H9 (cell line): ENCODE results near the gene IKZF1. TPM values are rescaled to one million over a fixed set of nuclear protein-coding genes. Genes with fewer than 3 reads are reported as not detected.

Experiments
- DNase-seq: peaks from one replicate; pipeline ENCODE4 v3.0.0-alpha.2; 2017
- H2AFZ ChIP-seq: one replicate; pipeline ENCODE4 v1.6.1; 2013; ENCODE audit warnings: mild to moderate bottlenecking, low read length, control low read depth, moderate library complexity
- H2AK5ac ChIP-seq: 2 replicates; pipeline ENCODE4 v1.6.1; 2013; ENCODE audit warnings: low read length, control low read depth, mixed read lengths; ENCODE audit not compliant: insufficient read length
- H2BK120ac ChIP-seq: one replicate; pipeline ENCODE4 v1.6.1; 2013; ENCODE audit warnings: low read depth, mild to moderate bottlenecking, low read length, control low read depth, inconsistent platforms; ENCODE audit not compliant: poor library complexity, severe bottlenecking
- H2BK12ac ChIP-seq: 2 replicates; pipeline ENCODE4 v1.6.1; 2013; ENCODE audit warnings: low read length, control low read depth, mixed read lengths, low read depth; ENCODE audit not compliant: insufficient read length
- H2BK15ac ChIP-seq: 2 replicates; pipeline ENCODE4 v1.6.1; 2013; ENCODE audit warnings: low read depth, low read length, control low read depth
- H2BK20ac ChIP-seq: one replicate; pipeline ENCODE4 v1.6.1; 2013; ENCODE audit warnings: low read depth, mild to moderate bottlenecking, low read length, control low read depth, inconsistent platforms; ENCODE audit not compliant: poor library complexity, severe bottlenecking
- H2BK5ac ChIP-seq: 2 replicates; pipeline ENCODE4 v1.6.1; 2013; ENCODE audit warnings: low read length, control low read depth, mixed read lengths; ENCODE audit not compliant: insufficient read length
- H3K14ac ChIP-seq: 2 replicates; pipeline ENCODE4 v1.6.1; 2013; ENCODE audit warnings: low read length, control low read depth; ENCODE audit not compliant: insufficient read depth
- H3K18ac ChIP-seq: 2 replicates; pipeline ENCODE4 v1.6.1; 2013; ENCODE audit warnings: low read depth, mild to moderate bottlenecking, mixed read lengths, low read length, control low read depth; ENCODE audit not compliant: insufficient read length
- H3K23ac ChIP-seq: 2 replicates; pipeline ENCODE4 v1.6.1; 2013; ENCODE audit warnings: low read length, control low read depth, mixed read lengths, low read depth; ENCODE audit not compliant: insufficient read length
- H3K23me2 ChIP-seq: 2 replicates; pipeline ENCODE4 v1.6.1; 2013; ENCODE audit warnings: low read depth, mild to moderate bottlenecking, mixed read lengths, low read length, control low read depth; ENCODE audit not compliant: insufficient read length, poor library complexity, severe bottlenecking
- H3K27ac ChIP-seq: 2 replicates; pipeline ENCODE4 v1.5.1; 2013; ENCODE audit warnings: low read length, control low read depth, mixed read lengths, low read depth; ENCODE audit not compliant: insufficient read length
- H3K27me3 ChIP-seq: 2 replicates; pipeline ENCODE4 v1.6.1; 2013; ENCODE audit warnings: low read length, control low read depth, inconsistent platforms; ENCODE audit not compliant: insufficient read depth
- H3K4ac ChIP-seq: 2 replicates; pipeline ENCODE4 v1.6.1; 2013; ENCODE audit warnings: low read depth, mild to moderate bottlenecking, control low read depth, inconsistent platforms, low read length, moderate library complexity
- H3K4me1 ChIP-seq: 2 replicates; pipeline ENCODE4 v1.6.1; 2013; ENCODE audit warnings: low read length, control low read depth, inconsistent platforms; ENCODE audit not compliant: insufficient read depth
- H3K4me2 ChIP-seq: 2 replicates; pipeline ENCODE4 v1.6.1; 2013; ENCODE audit warnings: low read length, control low read depth, mixed read lengths; ENCODE audit not compliant: insufficient read length, insufficient read depth
- H3K56ac ChIP-seq: 2 replicates; pipeline ENCODE4 v1.6.1; 2013; ENCODE audit warnings: low read depth, mild to moderate bottlenecking, mixed read lengths, low read length, control low read depth; ENCODE audit not compliant: insufficient read length
- H3K79me1 ChIP-seq: 2 replicates; pipeline ENCODE4 v1.6.1; 2013; ENCODE audit warnings: low read depth, mild to moderate bottlenecking, moderate library complexity, low read length, control low read depth, inconsistent platforms; ENCODE audit not compliant: insufficient read depth, poor library complexity, severe bottlenecking
- H3K79me2 ChIP-seq: 2 replicates; pipeline ENCODE4 v1.6.1; 2013; ENCODE audit warnings: low read length, control low read depth, inconsistent platforms; ENCODE audit not compliant: insufficient read depth
- H3K9ac ChIP-seq: 2 replicates; pipeline ENCODE4 v1.6.1; 2013; ENCODE audit warnings: low read length, control low read depth, mixed read lengths; ENCODE audit not compliant: insufficient read length; ENCODE audit errors: extremely low read depth
- H3K9me3 ChIP-seq: one replicate; pipeline ENCODE4 v1.6.1; 2013; ENCODE audit warnings: low read depth, low read length, inconsistent platforms; ENCODE audit not compliant: control insufficient read depth
- H3T11ph ChIP-seq: one replicate; pipeline ENCODE4 v1.6.1; 2013; ENCODE audit warnings: mild to moderate bottlenecking, low read length, control low read depth, inconsistent platforms
- H4K20me1 ChIP-seq: one replicate; pipeline ENCODE4 v1.6.1; 2013; ENCODE audit not compliant: control insufficient read depth, insufficient read length, insufficient read depth
- H4K5ac ChIP-seq: 2 replicates; pipeline ENCODE4 v1.6.1; 2013; ENCODE audit warnings: low read depth, mild to moderate bottlenecking, mixed read lengths, low read length, control low read depth; ENCODE audit not compliant: insufficient read length
- H4K8ac ChIP-seq: replicated peaks from 2 replicates; pipeline ENCODE4 v1.6.1; 2013; ENCODE audit warnings: low read length, control low read depth, mixed read lengths, low read depth; ENCODE audit not compliant: insufficient read length
- H4K91ac ChIP-seq: 2 replicates; pipeline ENCODE4 v1.6.1; 2013; ENCODE audit warnings: low read depth, mild to moderate bottlenecking, moderate library complexity, mixed read lengths, low read length, control low read depth; ENCODE audit not compliant: insufficient read length
- H3K27ac Mint-ChIP-seq, 3 experiments: 2 replicates in 2 of 3; 3 replicates in 1 of 3; pipeline ENCODE4 v1.8.0; 2020 to 2021; ENCODE audit warnings: mixed read lengths in 3 of 3, mild to moderate bottlenecking in 1 of 3, moderate library complexity in 1 of 3
- H3K27me3 Mint-ChIP-seq: 2 replicates; pipeline ENCODE4 v1.8.0; 2021; ENCODE audit warnings: low read depth, mild to moderate bottlenecking, moderate library complexity, mixed read lengths
- H3K36me3 Mint-ChIP-seq, 3 experiments: 2 replicates in 2 of 3; 3 replicates in 1 of 3; pipeline ENCODE4 v1.8.0; 2020 to 2021; ENCODE audit warnings: low read depth in 3 of 3, mixed read lengths in 3 of 3; ENCODE audit not compliant: insufficient read depth in 1 of 3
- H3K4me1 Mint-ChIP-seq, 2 experiments: 2 replicates each; pipeline ENCODE4 v1.8.0; 2020; ENCODE audit warnings: mixed read lengths in 2 of 2
- H3K4me3 Mint-ChIP-seq, 2 experiments: 2 replicates in 1 of 2; 3 replicates in 1 of 2; pipeline ENCODE4 v1.8.0; 2020 to 2021; ENCODE audit warnings: mild to moderate bottlenecking in 2 of 2, mixed read lengths in 2 of 2, moderate library complexity in 1 of 2
- H3K9me3 Mint-ChIP-seq, 2 experiments: 2 replicates in 1 of 2; 3 replicates in 1 of 2; pipeline ENCODE4 v1.8.0; 2020; ENCODE audit warnings: mild to moderate bottlenecking in 2 of 2, mixed read lengths in 2 of 2, moderate library complexity in 1 of 2
- CTCF ChIP-seq: fragments of 200-600 bp; sonication (generic); conservative IDR thresholded peaks from 3 replicates; pipeline ENCODE4 v1.8.0; 2021; ENCODE audit warnings: antibody characterized with exemption, mild to moderate bottlenecking
- WGBS: extraction: QIAGEN DNeasy Blood & Tissue Kit; methylation state at CpG from one replicate; pipeline ENCODE4 v1.1.7; 2013; ENCODE audit warnings: missing lambda C conversion rate, low lambda C conversion rate, mixed read lengths; ENCODE audit not compliant: insufficient read length; ENCODE audit errors: extremely low coverage; 5-methylcytosine and 5-hydroxymethylcytosine counted together
- total RNA-seq: library from RNA; stranded (reverse); gene quantifications from 2 replicates; pipeline ENCODE4 v1.2.1, GENCODE V29; 2021

Gene IKZF1
- total RNA-seq, 1 experiment from 2014 or later = 0.98 TPM

- no peak overlapping the region for H3K4ac ChIP-seq
Observed at GRCh38 chr7:50305583-50306493, 1.3 kb downstream of the IKZF1 start.

More at GRCh38 chr7:50305583-50306493, 1.3 kb downstream of the IKZF1 start:
- H3K79me1 ChIP-seq = no peaks in the 10 kb centered on the region
- no peak overlapping the region for H2BK20ac ChIP-seq
- no peak overlapping the region for H3K4me2 ChIP-seq
- H4K20me1 ChIP-seq = no peaks in the 10 kb centered on the region
- peaks cover 7% of the 10 kb centered on the region for H3K23me2 ChIP-seq
- H3K56ac ChIP-seq = no peak overlapping the region
- no peak overlapping the region for H3K18ac ChIP-seq
- H3K14ac ChIP-seq = no peak overlapping the region
- no peak overlapping the region for H2BK12ac ChIP-seq
- H3K23ac ChIP-seq = no peak overlapping the region
- H3K4me3 Mint-ChIP-seq = no peak overlapping the region; a peak in 1 of 5 replicates
- H2BK15ac ChIP-seq = no peak overlapping the region
- H3T11ph ChIP-seq = no peak overlapping the region
- no peak overlapping the region for H3K27ac Mint-ChIP-seq
- H3K27ac ChIP-seq = no peak overlapping the region
- no CpG with 5 or more reads among the region's 11 CpGs for WGBS
- H4K8ac ChIP-seq = no peak overlapping the region
- TF ChIP-seq CTCF = no peak
- H3K79me2 ChIP-seq = no peaks in the 10 kb centered on the region
- no peaks in the 10 kb centered on the region for H3K9me3 ChIP-seq
- H3K36me3 Mint-ChIP-seq = no peaks in the 10 kb centered on the region; a peak in 1 of 7 replicates
- no peaks in the 10 kb centered on the region for H3K4me1 ChIP-seq
- H3K27me3 ChIP-seq = peaks cover 18% of the 10 kb centered on the region; the same call in 1 of the 2 replicates
- H3K27me3 Mint-ChIP-seq = peaks cover 70% of the 10 kb centered on the region
- H2BK120ac ChIP-seq = no peak overlapping the region
- H2BK5ac ChIP-seq = no peak overlapping the region
- H2AK5ac ChIP-seq = no peak overlapping the region
- no peak overlapping the region for H2AFZ ChIP-seq
- H4K5ac ChIP-seq = no peak overlapping the region
- DNase-seq = no peak
- H3K4me1 Mint-ChIP-seq = peaks cover 20 to 31% of the 10 kb centered on the region in 2 experiments
- peaks cover 0 to 7% of the 10 kb centered on the region in 2 experiments; a peak in 2 of 5 replicates for H3K9me3 Mint-ChIP-seq
- H4K91ac ChIP-seq = no peak overlapping the region
- H3K9ac ChIP-seq = no peak overlapping the region
